Endothelial cell of umbilical vein (primary cell): Measurements from ENCODE around the gene EIF3B.
"Not testable (repeated sequence)": the region's sequence is repeated elsewhere in the genome, so short reads cannot be mapped to it uniquely, and the experiment has no call there.

Source experiments
- CTCF ChIP-seq, 2 donors: IDR thresholded peaks; 1 replicate in 1 of 2; 2 replicates in 1 of 2; pipeline ENCODE4 v1.5.1; 2011; ENCODE audit warnings: low read length in 2 of 2, mild to moderate bottlenecking in 2 of 2, moderate library complexity in 2 of 2, control low read depth in 1 of 2, inconsistent platforms in 1 of 2, low read depth in 1 of 2; ENCODE audit not compliant: insufficient read depth in 1 of 2; ENCODE audit errors: extremely low read depth in 1 of 2
- EZH2 ChIP-seq: IDR thresholded peaks from 2 replicates; pipeline ENCODE4 v1.6.1; 2012; ENCODE audit warnings: borderline replicate concordance, low read depth, mild to moderate bottlenecking, moderate library complexity, low read length, inconsistent platforms; ENCODE audit not compliant: severe bottlenecking
- FOS ChIP-seq: IDR thresholded peaks from 2 replicates; pipeline ENCODE4 v1.6.1; 2011; ENCODE audit warnings: mild to moderate bottlenecking, low read length, moderate library complexity, borderline replicate concordance; ENCODE audit not compliant: insufficient read depth
- POLR2A ChIP-seq: IDR thresholded peaks from 2 replicates; pipeline ENCODE4 v1.6.1; 2012; ENCODE audit warnings: low read depth, mild to moderate bottlenecking, control low read depth, low read length
- POLR2AphosphoS5 ChIP-seq: IDR thresholded peaks from 2 replicates; pipeline ENCODE4 v1.6.1; 2012; ENCODE audit warnings: low read depth, mild to moderate bottlenecking, control low read depth, low read length, moderate library complexity; ENCODE audit not compliant: insufficient read depth

DNA sequence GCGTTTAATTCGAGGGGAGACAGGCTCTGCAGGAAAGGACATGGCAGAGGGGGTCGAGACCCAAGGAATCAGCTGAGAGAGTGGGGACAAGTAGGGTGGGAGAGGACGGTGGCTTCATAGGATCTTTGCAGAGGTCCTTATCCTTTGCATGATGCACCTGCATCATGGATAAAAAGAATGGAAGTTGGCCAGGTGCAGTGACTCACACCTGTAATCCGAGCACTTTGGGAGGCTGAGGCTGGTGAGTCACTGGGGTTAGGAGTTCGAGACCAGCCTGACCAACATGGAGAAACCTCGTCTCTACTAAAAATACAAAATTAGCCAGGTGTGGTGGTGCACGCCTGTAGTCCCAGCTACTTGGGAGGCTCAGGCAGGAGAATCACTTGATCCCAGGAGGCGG, 31.5 kb downstream of the EIF3B start:
- not testable (repeated sequence) for TF ChIP-seq CTCF (IDR thresholded peaks at IDR 0.05; ENCODE audit: extremely low read depth in 1 of 2, insufficient read depth in 1 of 2, low read depth in 1 of 2, low read length in 2 of 2); POLR2A; FOS; POLR2AphosphoS5; EZH2
